NK-92 treated with Interleukin-12 subunit alpha and Interleukin-12 subunit beta, amount 100 ng/mL, for 24 hours (cell line): ENCODE results near the gene IFNGR2.
"Not testable (repeated sequence)": the region's sequence is repeated elsewhere in the genome, so short reads cannot be mapped to it uniquely, and the experiment has no call there.

Source experiments
- DNase-seq: peaks from one replicate; lab custom pipeline; 2025; lab: John Stamatoyannopoulos, UW

Gene IFNGR2

GRCh38 chr21:33437140-33437539 lies 33.9 kb downstream of the IFNGR2 start:
- no peak for DNase-seq

- DNase-seq: no peak
These were observed 38.6 kb downstream of the IFNGR2 start for GRCh38 chr21:33441489-33442477.

DNA sequence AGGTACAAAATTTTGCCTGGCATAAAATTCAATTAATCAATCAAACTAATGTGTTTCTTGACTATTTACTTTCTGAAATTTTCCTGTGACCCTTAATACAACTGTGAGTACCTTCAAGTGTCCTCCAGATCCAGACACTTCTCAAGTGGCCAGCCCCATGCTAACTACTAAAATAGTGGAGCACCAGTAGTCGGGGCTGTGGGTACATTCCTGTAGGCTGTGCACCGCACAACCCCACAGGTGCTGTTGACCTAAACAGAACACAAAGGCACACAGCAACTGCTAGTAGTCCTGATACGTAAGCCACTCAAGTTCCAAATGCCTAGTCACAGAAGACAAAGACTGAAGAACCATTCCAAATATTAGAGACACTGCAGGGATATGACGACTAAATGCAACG lies 40.0 kb downstream of the IFNGR2 start:
- DNase-seq: no peak

DNA sequence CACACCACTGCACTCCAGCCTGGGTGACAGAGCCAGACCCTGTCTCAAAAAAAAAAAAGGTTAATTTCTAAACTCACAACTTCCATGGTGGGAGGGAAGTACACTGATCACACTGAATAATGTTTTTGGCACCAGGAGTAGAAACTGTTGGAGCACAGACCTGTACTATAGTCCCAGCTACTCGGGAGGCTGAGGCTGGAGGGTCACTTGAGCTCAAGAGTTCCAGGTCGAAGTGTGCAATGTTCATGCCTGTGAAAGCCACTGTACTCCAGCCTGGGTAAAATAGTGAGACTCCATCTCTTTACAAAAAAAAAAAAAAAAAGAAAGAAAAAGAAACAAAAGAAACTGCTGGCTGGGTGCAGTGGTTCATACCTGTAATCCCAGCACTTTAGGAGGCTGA lies 41.3 kb downstream of the IFNGR2 start:
- no peak for DNase-seq

DNA sequence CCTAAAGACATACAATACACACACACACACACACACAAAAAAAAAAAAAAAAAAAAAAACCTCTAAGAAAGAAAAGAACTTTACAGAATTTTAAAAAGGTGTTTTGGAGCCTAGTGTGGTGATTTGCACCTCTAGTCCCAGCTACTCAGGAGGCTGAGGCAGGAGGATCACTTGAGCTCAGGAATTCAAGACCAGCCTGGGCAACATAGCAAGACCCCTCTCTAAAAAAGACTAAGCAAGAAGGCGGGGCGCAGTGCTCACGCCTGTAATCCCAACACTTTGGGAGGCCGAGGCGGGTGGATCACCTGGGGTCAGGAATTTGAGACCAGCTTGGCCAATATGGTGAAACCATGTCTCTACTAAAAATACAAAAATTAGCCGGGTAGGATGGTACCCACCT lies 43.4 kb downstream of the IFNGR2 start:
- DNase-seq: not testable (repeated sequence)

DNA sequence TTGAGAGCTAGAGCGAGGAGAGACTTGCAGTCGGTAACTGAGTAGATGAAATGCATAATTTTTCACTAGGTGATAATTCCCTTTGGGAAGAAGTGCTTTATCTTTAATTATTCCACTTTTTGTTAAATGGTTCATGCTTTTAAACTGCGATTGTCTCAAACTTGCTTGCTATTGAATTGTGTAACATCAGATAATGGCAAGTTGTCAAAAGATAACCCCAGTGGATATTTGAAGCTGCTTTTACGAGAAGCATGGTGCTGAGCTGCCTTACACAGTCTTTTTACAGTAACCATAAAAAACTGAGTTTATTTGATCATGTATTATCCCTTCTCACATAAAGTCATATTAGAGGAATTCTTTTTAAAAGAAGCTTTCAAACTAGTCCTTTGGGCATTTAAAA lies 46.4 kb downstream of the IFNGR2 start:
- no peak for DNase-seq

DNA sequence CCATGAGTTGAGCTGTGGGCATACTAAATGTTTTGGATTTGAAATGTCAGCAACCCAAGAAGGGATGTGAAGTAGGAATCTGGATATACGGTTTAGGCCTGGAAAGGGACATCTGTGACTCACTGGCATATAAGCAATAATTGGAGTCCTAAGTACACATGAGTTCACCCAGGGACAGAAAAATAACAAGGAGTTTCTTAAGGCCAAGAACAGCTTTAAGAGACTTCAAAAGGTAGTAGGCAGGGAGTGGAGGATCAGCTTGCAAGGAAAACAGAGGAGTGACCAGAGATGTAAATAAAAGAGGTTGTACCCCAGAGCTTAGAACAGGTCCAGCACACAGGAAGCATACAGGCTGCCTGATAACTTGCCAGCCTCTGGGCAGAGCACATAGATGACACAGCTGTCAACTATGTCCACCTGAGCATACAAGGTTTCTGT lies 48.4 kb downstream of the IFNGR2 start:
- no peak for DNase-seq

DNA sequence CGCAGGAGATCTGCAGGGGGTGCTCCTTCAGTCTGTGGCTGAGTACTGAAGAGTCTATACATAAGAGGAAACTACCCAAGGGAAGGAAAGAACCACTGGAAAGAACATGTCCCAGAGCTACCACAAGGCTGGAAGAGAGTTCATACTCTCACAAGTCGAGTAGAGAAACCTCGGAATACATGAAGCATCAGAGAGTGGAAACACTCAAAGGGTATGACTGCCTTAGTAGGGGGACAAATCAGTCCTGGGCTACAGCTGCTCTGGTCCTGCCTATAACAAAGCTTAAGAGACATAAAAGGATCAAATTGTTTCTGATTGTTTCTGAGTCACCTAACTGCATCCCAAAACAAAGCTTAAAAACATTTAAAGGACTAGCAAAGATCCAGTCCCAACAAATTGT lies 49.1 kb downstream of the IFNGR2 start:
- no peak for DNase-seq

DNA sequence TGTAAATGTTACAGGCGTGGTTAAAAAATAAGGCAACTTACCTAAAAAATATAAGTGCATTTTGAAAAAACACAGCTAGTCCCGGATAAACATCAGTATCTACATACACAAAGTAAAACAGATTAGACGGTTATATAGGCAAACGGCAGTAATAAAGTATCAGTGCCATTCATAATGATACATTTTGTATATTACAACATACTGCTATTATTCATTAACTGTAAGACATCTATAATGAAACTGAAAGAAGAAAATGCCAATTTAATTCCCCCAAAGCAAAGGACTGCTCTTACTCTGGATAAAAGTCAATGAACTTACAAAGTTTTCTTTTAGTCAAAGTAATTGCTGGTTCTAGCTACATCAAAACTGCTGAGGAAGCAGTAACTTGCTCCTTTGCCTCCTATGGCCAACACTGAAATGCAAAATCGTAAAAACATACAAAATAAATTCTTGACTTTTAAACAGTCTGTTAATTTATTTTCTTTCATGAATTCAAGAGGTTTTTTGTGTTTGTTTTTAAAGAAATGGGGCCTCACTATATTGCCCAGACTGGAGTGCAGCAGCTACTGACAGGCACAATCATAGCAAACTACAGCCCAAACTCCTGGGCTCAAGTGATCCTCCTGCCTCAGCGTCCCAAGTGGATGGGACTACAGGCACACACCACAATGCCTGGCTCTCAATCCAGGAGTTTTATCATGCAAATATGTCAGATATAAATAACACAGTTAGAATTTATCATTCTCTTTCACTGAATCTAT lies 52.7 kb downstream of the IFNGR2 start:
- no peak for DNase-seq

DNA sequence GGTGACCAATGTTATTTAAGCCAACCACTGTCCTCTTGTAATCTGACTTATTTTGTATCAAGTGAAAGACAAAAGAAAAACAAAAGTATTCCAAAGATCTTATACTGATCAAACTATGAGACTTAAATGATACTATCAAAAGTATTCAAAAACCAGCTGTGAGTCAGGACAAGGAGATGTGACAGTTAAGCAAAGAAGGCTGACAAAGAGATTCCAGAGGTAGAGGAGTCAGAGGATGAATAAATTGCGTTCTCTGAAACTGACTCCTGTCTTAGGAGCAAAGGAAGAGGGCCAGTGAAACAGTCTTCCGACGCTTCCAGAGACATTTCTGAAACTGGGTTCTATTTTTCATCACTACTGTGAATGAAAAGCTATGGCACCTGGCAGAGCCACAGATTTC lies 55.6 kb downstream of the IFNGR2 start:
- DNase-seq: no peak

- no peak for DNase-seq
These were observed 58.5 kb downstream of the IFNGR2 start for GRCh38 chr21:33461538-33462250.

- DNase-seq: not testable (repeated sequence)
These were observed 66.0 kb downstream of the IFNGR2 start for GRCh38 chr21:33469183-33469582.

- no peak for DNase-seq
These were observed 67.5 kb downstream of the IFNGR2 start for GRCh38 chr21:33470701-33471100.

- no peak for DNase-seq
These were observed 70.1 kb downstream of the IFNGR2 start for GRCh38 chr21:33473344-33473743.

- DNase-seq: no peak
These were observed 73.9 kb downstream of the IFNGR2 start for GRCh38 chr21:33477066-33477465.

- DNase-seq: no peak
These were observed 75.0 kb downstream of the IFNGR2 start for GRCh38 chr21:33478182-33478581.

GRCh38 chr21:33478935-33479678 lies 75.9 kb downstream of the IFNGR2 start:
- DNase-seq: peak; percentile 62

DNA sequence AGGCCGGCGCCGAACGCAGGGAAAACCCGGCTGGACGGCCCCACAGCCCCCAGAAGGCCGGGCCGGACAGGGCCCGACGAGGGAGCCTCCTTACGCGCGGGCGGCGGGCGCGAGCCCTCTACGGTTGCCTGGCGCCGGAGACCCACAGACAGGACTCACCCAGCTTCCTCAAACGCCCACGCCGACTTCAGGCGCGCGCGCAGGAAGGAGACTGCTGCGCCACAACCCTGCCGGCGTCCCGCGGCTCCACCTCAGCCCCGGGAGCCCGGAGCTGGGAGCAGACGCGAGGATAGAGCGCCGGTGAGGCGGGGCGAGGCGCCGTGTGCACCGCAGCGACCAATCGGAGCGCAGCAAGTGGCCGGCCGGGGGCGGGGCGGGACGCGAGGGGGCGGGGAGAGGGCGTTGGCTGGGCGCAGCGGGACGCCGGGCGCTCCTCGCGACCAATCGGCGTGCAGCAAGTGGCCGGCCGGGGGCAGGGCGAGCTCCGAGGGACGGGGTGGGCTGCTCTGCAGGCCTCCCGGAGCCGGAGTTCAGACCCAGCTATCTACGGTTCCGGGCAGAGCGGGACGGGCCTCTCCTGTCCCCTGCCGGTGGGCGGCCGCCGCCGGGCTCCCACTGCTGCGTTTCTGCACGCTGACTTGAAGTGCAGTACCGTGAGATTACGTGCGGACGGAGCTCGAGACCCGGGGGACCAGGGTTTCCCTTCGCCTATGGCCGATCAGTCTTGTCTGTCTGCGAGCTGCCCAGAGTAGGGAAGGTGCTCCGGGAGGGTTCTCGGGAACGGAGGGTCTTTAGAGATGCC lies 76.7 kb downstream of the IFNGR2 start, which contains the start of gene TMEM50B:
TSS of gene TMEM50B (minus strand) at position 296 of the 802 bp plus-strand sequence. CDS start 11,089 bp downstream, outside the sequence.
- DNase-seq: peak; percentile 97

GRCh38 chr21:33480481-33481103 lies 77.4 kb downstream of the IFNGR2 start:
- DNase-seq: no peak

GRCh38 chr21:33481314-33481943 lies 78.2 kb downstream of the IFNGR2 start:
- no peak for DNase-seq
